ES-I3 (cell line): ENCODE measurements around the gene ASPG.

Experiments
- H3K36me3 ChIP-seq: 2 replicates; pipeline ENCODE4 v1.6.1; 2013; ENCODE audit warnings: mild to moderate bottlenecking, low read length, control low read depth, moderate library complexity; ENCODE audit not compliant: insufficient read depth
- H3K4me1 ChIP-seq: 2 replicates; pipeline ENCODE4 v1.6.1; 2013; ENCODE audit warnings: mild to moderate bottlenecking, control low read depth, low read length; ENCODE audit not compliant: insufficient read depth
- H3K9ac ChIP-seq: 2 replicates; pipeline ENCODE4 v1.6.1; 2013; ENCODE audit warnings: low read depth, mild to moderate bottlenecking, low read length, moderate library complexity
- H3K9me3 ChIP-seq: 2 replicates; pipeline ENCODE4 v1.6.1; 2013; ENCODE audit warnings: mild to moderate bottlenecking, low read length, moderate library complexity; ENCODE audit not compliant: control insufficient read depth, insufficient read depth

The ASPG gene

GRCh38 chr14:104085032-104085888 lies at the start of gene ASPG:
ASPG (plus strand) TSS chr14:104085700; CDS start chr14:104085771, 71 bp downstream.
- no peaks in the 10 kb centered on the region; the same call in 1 of the 2 replicates for H3K4me1 ChIP-seq
- no peaks in the 10 kb centered on the region for H3K36me3 ChIP-seq
- H3K9ac ChIP-seq, result peak within 1 kb of the TSS; percentile 44
- H3K9me3 ChIP-seq, result no peaks in the 10 kb centered on the region

GRCh38 chr14:104036212-104036611 lies 49.3 kb upstream of the ASPG start:
- no peaks in the 10 kb centered on the region for H3K36me3 ChIP-seq
- H3K9me3 ChIP-seq, result no peaks in the 10 kb centered on the region
- H3K4me1 ChIP-seq, result no peaks in the 10 kb centered on the region
- no peak overlapping the region for H3K9ac ChIP-seq

- Histone ChIP-seq H3K4me1 (no peaks in the 10 kb centered on the region), H3K9me3 (no peaks in the 10 kb centered on the region), H3K9ac (no peak overlapping the region), H3K36me3 (no peaks in the 10 kb centered on the region)
Observed at GRCh38 chr14:104037074-104037473, 48.4 kb upstream of the ASPG start.

- Histone ChIP-seq H3K4me1 (no peaks in the 10 kb centered on the region), H3K36me3 (no peaks in the 10 kb centered on the region), H3K9ac (no peak overlapping the region), H3K9me3 (no peaks in the 10 kb centered on the region)
Observed at GRCh38 chr14:104037903-104038302, 47.6 kb upstream of the ASPG start.

- Histone ChIP-seq H3K4me1 (no peaks in the 10 kb centered on the region), H3K9ac (no peak overlapping the region), H3K36me3 (no peaks in the 10 kb centered on the region), H3K9me3 (no peaks in the 10 kb centered on the region)
Observed at GRCh38 chr14:104039214-104039613, 46.3 kb upstream of the ASPG start.

- Histone ChIP-seq H3K36me3 (no peaks in the 10 kb centered on the region), H3K9me3 (no peaks in the 10 kb centered on the region), H3K4me1 (no peaks in the 10 kb centered on the region), H3K9ac (no peak overlapping the region)
Observed at GRCh38 chr14:104040539-104040938, 45.0 kb upstream of the ASPG start.

GRCh38 chr14:104041430-104042104 lies 43.9 kb upstream of the ASPG start:
- Histone ChIP-seq H3K9me3 (no peaks in the 10 kb centered on the region), H3K9ac (no peak overlapping the region), H3K36me3 (no peaks in the 10 kb centered on the region), H3K4me1 (no peaks in the 10 kb centered on the region)

- Histone ChIP-seq H3K9me3 (no peaks in the 10 kb centered on the region), H3K36me3 (no peaks in the 10 kb centered on the region), H3K4me1 (no peaks in the 10 kb centered on the region), H3K9ac (no peak overlapping the region)
Observed at GRCh38 chr14:104044016-104044415, 41.5 kb upstream of the ASPG start.

GRCh38 chr14:104047761-104048160 lies 37.7 kb upstream of the ASPG start:
- Histone ChIP-seq H3K9ac (no peak overlapping the region), H3K4me1 (no peaks in the 10 kb centered on the region), H3K36me3 (no peaks in the 10 kb centered on the region), H3K9me3 (no peaks in the 10 kb centered on the region)

- no peaks in the 10 kb centered on the region for H3K36me3 ChIP-seq
- H3K4me1 ChIP-seq, result no peaks in the 10 kb centered on the region
Observed at GRCh38 chr14:104048758-104049507, 36.6 kb upstream of the ASPG start.

GRCh38 chr14:104049576-104050240 lies 35.8 kb upstream of the ASPG start:
- Histone ChIP-seq H3K4me1 (no peaks in the 10 kb centered on the region), H3K9ac (no peak overlapping the region), H3K36me3 (no peaks in the 10 kb centered on the region), H3K9me3 (no peaks in the 10 kb centered on the region)

More at GRCh38 chr14:104048758-104049507, 36.6 kb upstream of the ASPG start:
- H3K9ac ChIP-seq, result no peak overlapping the region
- no peaks in the 10 kb centered on the region for H3K9me3 ChIP-seq

- Histone ChIP-seq H3K36me3 (no peaks in the 10 kb centered on the region), H3K9ac (no peak overlapping the region), H3K9me3 (no peaks in the 10 kb centered on the region), H3K4me1 (no peaks in the 10 kb centered on the region)
Observed at GRCh38 chr14:104051092-104051813, 34.2 kb upstream of the ASPG start.

GRCh38 chr14:104054222-104054905 lies 31.1 kb upstream of the ASPG start:
- Histone ChIP-seq H3K9me3 (no peaks in the 10 kb centered on the region), H3K4me1 (no peaks in the 10 kb centered on the region), H3K9ac (no peak overlapping the region), H3K36me3 (no peaks in the 10 kb centered on the region)
